HepG2 (cell line): ENCODE data around the gene TBC1D5. TPM values are rescaled to one million over a fixed set of nuclear protein-coding genes. Genes with fewer than 3 reads are reported as not detected.

Experiments
- GATA4 ChIP-seq: sonication (generic); IDR thresholded peaks from 2 replicates; pipeline ENCODE4 v1.6.1; 2016; ENCODE audit warnings: antibody characterized with exemption, low read depth, borderline replicate concordance
- KDM2A ChIP-seq: sonication (generic); formaldehyde crosslinking; IDR thresholded peaks from 2 replicates; pipeline ENCODE4 v1.4.0; 2020; ENCODE audit warnings: low read depth, missing genetic modification reagents, borderline replicate concordance
- KDM4B ChIP-seq: sonication (generic); formaldehyde crosslinking; IDR thresholded peaks from 2 replicates; pipeline ENCODE4 v1.4.0; 2020; ENCODE audit warnings: missing genetic modification reagents
- PAX8 ChIP-seq: sonication (generic); formaldehyde crosslinking; IDR thresholded peaks from 2 replicates; pipeline ENCODE4 v1.8.0; 2022; ENCODE audit warnings: mild to moderate bottlenecking, missing genetic modification reagents, borderline replicate concordance
- YEATS4 ChIP-seq: sonication (generic); formaldehyde crosslinking; IDR thresholded peaks from 2 replicates; pipeline ENCODE4 v1.4.0; 2020; ENCODE audit warnings: missing genetic modification reagents, borderline replicate concordance
- ZNF280D ChIP-seq: sonication (generic); formaldehyde crosslinking; IDR thresholded peaks from 2 replicates; pipeline ENCODE4 v1.5.1; 2020; ENCODE audit warnings: mild to moderate bottlenecking, missing genetic modification reagents
- ZNF430 ChIP-seq: sonication (generic); formaldehyde crosslinking; IDR thresholded peaks from 2 replicates; pipeline ENCODE4 v1.9.0; 2021; ENCODE audit warnings: mild to moderate bottlenecking, missing genetic modification reagents
- ZNF607 ChIP-seq: sonication (generic); formaldehyde crosslinking; IDR thresholded peaks from 2 replicates; pipeline ENCODE4 v1.5.1; 2020; ENCODE audit warnings: missing genetic modification reagents, mild to moderate bottlenecking, borderline replicate concordance
- ZNF710 ChIP-seq: sonication (generic); formaldehyde crosslinking; IDR thresholded peaks from 2 replicates; pipeline ENCODE4 v1.5.0; 2020; ENCODE audit warnings: mild to moderate bottlenecking, missing genetic modification reagents, borderline replicate concordance
- ZNF747 ChIP-seq: sonication (generic); formaldehyde crosslinking; IDR thresholded peaks from 2 replicates; pipeline ENCODE4 v1.8.1; 2023; ENCODE audit warnings: missing genetic modification reagents, mild to moderate bottlenecking, borderline replicate concordance
- ZNF784 ChIP-seq: sonication (generic); formaldehyde crosslinking; IDR thresholded peaks from 2 replicates; pipeline ENCODE4 v1.5.1; 2020; ENCODE audit warnings: missing genetic modification reagents, mild to moderate bottlenecking, borderline replicate concordance
- ZNF850 ChIP-seq: sonication (generic); formaldehyde crosslinking; conservative IDR thresholded peaks from 2 replicates; pipeline ENCODE4 v1.9.0; 2021; ENCODE audit warnings: mild to moderate bottlenecking, missing genetic modification reagents
- polyA plus RNA-seq, 8 experiments: library from polyadenylated mRNA; depleted of rRNA in 3 of 8; stranded (reverse) in 7 of 8; unstranded in 1 of 8; fragments of >200 nt; fragmentation: Illumina TruSeq in 4 of 8; extraction: Trizol in 4 of 8; gene quantifications; 2 replicates each; pipeline versions ENCODE4 v1.2.1 to v1.2.3, GENCODE V29; 2011 to 2016; ENCODE audit warnings: low read depth in 4 of 8, missing spikeins in 1 of 8, mixed read lengths in 1 of 8; ENCODE audit not compliant: insufficient read depth in 1 of 8
- total RNA-seq, 5 experiments: library from RNA; depleted of rRNA; stranded (reverse); fragments of >200 nt; fragmentation: Illumina TruSeq; extraction: Trizol; gene quantifications; 2 replicates each; pipeline ENCODE4 v1.2.3, GENCODE V29; 2016; ENCODE audit warnings: low read depth in 1 of 5
- TF ChIP-seq, protein P1 (sequence below): sonication (generic); formaldehyde crosslinking; IDR thresholded peaks from one replicate; pipeline ENCODE4 v1.5.1; 2020; ENCODE audit warnings: mild to moderate bottlenecking, missing genetic modification reagents; ENCODE audit errors: not compliant biosample characterization

The TBC1D5 gene
- total and polyA plus RNA-seq, 2 of the 13 experiments (the other 11 are each of a cell fraction or from before 2014, with no cell fraction given), result 19.2 to 33.3 TPM

GRCh38 chr3:17742102-17742879, at the start of gene TBC1D5 (continued):
- TF ChIP-seq ZNF850 (CRISPR knock-in tag), result peak; percentile 87; the same call in 1 of the 2 replicates
- TF ChIP-seq KDM2A (CRISPR knock-in tag), result peak; percentile 15; the same call in 1 of the 2 replicates
- peak; percentile 92; the same call in 1 of the 2 replicates for TF ChIP-seq ZNF607 (CRISPR knock-in tag)
- TF ChIP-seq ZNF710, result peak; percentile 70; the same call in 1 of the 2 replicates
- TF ChIP-seq, protein P1, sequence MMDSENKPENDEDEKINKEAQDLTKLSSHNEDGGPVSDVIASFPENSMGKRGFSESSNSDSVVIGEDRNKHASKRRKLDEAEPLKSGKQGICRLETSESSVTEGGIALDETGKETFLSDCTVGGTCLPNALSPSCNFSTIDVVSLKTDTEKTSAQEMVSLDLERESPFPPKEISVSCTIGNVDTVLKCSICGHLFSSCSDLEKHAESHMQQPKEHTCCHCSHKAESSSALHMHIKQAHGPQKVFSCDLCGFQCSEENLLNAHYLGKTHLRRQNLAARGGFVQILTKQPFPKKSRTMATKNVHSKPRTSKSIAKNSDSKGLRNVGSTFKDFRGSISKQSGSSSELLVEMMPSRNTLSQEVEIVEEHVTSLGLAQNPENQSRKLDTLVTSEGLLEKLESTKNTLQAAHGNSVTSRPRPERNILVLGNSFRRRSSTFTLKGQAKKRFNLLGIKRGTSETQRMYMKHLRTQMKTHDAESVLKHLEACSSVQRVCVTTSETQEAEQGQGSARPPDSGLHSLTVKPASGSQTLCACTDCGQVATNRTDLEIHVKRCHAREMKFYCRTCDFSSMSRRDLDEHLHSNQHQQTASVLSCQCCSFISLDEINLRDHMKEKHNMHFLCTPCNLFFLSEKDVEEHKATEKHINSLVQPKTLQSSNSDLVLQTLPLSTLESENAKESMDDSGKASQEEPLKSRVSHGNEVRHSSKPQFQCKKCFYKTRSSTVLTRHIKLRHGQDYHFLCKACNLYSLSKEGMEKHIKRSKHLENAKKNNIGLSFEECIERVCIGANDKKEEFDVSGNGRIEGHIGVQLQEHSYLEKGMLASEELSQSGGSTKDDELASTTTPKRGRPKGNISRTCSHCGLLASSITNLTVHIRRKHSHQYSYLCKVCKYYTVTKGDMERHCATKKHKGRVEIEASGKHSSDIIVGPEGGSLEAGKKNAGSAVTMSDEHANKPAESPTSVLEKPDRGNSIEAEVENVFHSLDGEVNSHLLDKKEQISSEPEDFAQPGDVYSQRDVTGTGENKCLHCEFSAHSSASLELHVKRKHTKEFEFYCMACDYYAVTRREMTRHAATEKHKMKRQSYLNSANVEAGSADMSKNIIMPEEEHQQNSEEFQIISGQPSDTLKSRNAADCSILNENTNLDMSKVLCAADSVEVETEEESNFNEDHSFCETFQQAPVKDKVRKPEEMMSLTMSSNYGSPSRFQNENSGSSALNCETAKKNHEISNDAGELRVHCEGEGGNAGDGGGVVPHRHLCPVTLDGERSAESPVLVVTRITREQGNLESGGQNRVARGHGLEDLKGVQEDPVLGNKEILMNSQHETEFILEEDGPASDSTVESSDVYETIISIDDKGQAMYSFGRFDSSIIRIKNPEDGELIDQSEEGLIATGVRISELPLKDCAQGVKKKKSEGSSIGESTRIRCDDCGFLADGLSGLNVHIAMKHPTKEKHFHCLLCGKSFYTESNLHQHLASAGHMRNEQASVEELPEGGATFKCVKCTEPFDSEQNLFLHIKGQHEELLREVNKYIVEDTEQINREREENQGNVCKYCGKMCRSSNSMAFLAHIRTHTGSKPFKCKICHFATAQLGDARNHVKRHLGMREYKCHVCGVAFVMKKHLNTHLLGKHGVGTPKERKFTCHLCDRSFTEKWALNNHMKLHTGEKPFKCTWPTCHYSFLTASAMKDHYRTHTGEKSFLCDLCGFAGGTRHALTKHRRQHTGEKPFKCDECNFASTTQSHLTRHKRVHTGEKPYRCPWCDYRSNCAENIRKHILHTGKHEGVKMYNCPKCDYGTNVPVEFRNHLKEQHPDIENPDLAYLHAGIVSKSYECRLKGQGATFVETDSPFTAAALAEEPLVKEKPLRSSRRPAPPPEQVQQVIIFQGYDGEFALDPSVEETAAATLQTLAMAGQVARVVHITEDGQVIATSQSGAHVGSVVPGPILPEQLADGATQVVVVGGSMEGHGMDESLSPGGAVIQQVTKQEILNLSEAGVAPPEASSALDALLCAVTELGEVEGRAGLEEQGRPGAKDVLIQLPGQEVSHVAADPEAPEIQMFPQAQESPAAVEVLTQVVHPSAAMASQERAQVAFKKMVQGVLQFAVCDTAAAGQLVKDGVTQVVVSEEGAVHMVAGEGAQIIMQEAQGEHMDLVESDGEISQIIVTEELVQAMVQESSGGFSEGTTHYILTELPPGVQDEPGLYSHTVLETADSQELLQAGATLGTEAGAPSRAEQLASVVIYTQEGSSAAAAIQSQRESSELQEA (CRISPR knock-in tag), result peak; percentile 82
- no peak for TF ChIP-seq KDM4B (CRISPR knock-in tag)
- TF ChIP-seq ZNF747 (CRISPR knock-in tag), result peak; percentile 83; the same call in 1 of the 2 replicates
- no peak for TF ChIP-seq GATA4
- peak; percentile 58; the same call in 1 of the 2 replicates for TF ChIP-seq ZNF784 (CRISPR knock-in tag)
- peak; percentile 86 for TF ChIP-seq YEATS4 (CRISPR knock-in tag)
- peak; percentile 80 for TF ChIP-seq ZNF430
- no peak for TF ChIP-seq ZNF280D (CRISPR knock-in tag)
- TF ChIP-seq PAX8, result no peak; the same call in 1 of the 2 replicates
